ENCODE results near the gene CHN2. TPM values are rescaled to one million over a fixed set of nuclear protein-coding genes. Genes with fewer than 3 reads are reported as not detected.

The CHN2 gene
- polyA plus RNA-seq, 2 of the 4 experiments (the other 2 are of a cell fraction): 0.06 TPM; not detected in 1

DNA sequence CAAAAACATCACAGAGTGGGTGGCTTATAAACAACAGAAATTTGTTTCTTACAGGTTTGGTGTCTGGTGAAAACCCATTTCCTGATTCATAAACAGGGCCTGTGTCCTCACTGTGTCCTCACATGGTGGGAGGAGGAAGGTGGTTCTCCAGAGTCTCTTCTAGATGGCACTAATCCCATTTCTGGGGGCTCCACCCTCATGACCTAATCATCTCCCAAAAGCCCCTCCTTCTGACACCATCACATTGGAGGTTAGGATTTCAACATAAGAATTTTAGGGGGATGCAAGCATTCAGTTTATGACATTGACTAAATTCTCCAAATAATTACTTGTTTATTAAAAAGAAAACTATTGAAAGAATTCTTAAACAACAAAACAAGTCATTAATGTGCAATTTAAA, 116.0 kb downstream of the CHN2 start:
- Histone ChIP-seq H3K4me1 (no peaks in the 10 kb centered on the region), H3K4me3 (no peak overlapping the region), H3K4me2 (no peak overlapping the region), H3K9me3 (no peaks in the 10 kb centered on the region), H3K27ac (no peak overlapping the region)
- ATAC-seq (no peak), DNase-seq (ENCODE audit: low read depth in 1 of 2, low spot score in 1 of 2) (no peak), FAIRE-seq (no peak)
- ChIA-PET POLR2A (no interaction called here), CTCF (no interaction called here)
- no peak for TF ChIP-seq HES2 (IDR thresholded peaks at IDR 0.05)
- TF ChIP-seq, protein P1, sequence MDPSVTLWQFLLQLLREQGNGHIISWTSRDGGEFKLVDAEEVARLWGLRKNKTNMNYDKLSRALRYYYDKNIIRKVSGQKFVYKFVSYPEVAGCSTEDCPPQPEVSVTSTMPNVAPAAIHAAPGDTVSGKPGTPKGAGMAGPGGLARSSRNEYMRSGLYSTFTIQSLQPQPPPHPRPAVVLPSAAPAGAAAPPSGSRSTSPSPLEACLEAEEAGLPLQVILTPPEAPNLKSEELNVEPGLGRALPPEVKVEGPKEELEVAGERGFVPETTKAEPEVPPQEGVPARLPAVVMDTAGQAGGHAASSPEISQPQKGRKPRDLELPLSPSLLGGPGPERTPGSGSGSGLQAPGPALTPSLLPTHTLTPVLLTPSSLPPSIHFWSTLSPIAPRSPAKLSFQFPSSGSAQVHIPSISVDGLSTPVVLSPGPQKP (IDR thresholded peaks at IDR 0.05; ENCODE audit: low read depth, low read length): no peak
- TF ChIP-seq ZNF302 (CRISPR knock-in tag; IDR thresholded peaks at IDR 0.05): no peak
- no peak for TF ChIP-seq ZSCAN20 (CRISPR knock-in tag; IDR thresholded peaks at IDR 0.05)
- TF ChIP-seq GATA3 (IDR thresholded peaks at IDR 0.05; ENCODE audit: borderline replicate concordance): no peak
- no peak for TF ChIP-seq CHD2 (IDR thresholded peaks at IDR 0.05; ENCODE audit: low read length, partially characterized antibody)
- TF ChIP-seq, protein P2, sequence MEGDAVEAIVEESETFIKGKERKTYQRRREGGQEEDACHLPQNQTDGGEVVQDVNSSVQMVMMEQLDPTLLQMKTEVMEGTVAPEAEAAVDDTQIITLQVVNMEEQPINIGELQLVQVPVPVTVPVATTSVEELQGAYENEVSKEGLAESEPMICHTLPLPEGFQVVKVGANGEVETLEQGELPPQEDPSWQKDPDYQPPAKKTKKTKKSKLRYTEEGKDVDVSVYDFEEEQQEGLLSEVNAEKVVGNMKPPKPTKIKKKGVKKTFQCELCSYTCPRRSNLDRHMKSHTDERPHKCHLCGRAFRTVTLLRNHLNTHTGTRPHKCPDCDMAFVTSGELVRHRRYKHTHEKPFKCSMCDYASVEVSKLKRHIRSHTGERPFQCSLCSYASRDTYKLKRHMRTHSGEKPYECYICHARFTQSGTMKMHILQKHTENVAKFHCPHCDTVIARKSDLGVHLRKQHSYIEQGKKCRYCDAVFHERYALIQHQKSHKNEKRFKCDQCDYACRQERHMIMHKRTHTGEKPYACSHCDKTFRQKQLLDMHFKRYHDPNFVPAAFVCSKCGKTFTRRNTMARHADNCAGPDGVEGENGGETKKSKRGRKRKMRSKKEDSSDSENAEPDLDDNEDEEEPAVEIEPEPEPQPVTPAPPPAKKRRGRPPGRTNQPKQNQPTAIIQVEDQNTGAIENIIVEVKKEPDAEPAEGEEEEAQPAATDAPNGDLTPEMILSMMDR (IDR thresholded peaks at IDR 0.05): no peak
- no peak for TF ChIP-seq HMGXB4 (CRISPR knock-in tag; IDR thresholded peaks at IDR 0.05; ENCODE audit: borderline replicate concordance)

- no peaks in the 10 kb centered on the region for H3K9me3 ChIP-seq
- no peak overlapping the region for H3K4me2 ChIP-seq
- 37% methylated on average over 3 of the region's 3 CpGs for WGBS (ENCODE audit: missing lambda C conversion rate)
- no peak for ATAC-seq
- TF ChIP-seq HOXB5 (CRISPR knock-in tag; IDR thresholded peaks at IDR 0.05) (no peak), CHD4 (IDR thresholded peaks at IDR 0.05; ENCODE audit: borderline replicate concordance) (no peak), FOSB (CRISPR knock-in tag; IDR thresholded peaks at IDR 0.05) (no peak)
- TF ChIP-seq, protein P1 (IDR thresholded peaks at IDR 0.05; ENCODE audit: low read depth, low read length): no peak
- no peak for FAIRE-seq
- ChIA-PET POLR2A (no interaction called here), CTCF (no interaction called here)
- no peak overlapping the region for H3K27ac ChIP-seq
- DNase-seq (ENCODE audit: low read depth in 1 of 2, low spot score in 1 of 2): no peak
- H3K4me1 ChIP-seq: no peaks in the 10 kb centered on the region
- no peak overlapping the region for H3K4me3 ChIP-seq
Measured at GRCh38 chr7:29311314-29311713, 116.7 kb downstream of the CHN2 start.

DNA sequence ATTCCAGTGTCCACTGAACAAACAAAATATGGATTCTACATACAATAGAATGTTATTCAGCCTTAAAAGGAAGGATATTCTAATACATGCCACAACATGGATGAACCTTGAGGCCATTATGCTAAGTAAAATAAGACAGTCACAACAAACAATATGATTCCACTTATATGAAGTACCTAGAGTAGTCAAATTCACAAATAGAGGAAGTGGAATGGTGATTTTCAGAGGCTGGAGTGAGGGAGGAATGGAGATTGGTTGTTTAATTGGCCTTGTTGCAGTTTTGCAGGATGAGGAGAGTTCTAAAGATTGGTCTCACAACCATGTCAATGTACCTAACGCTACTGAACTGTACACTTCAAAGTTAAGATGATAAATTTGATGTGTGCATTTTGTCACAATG, 119.6 kb downstream of the CHN2 start:
- DNase-seq (ENCODE audit: low read depth in 1 of 2, low spot score in 1 of 2): no peak
- FAIRE-seq: no peak
- TF ChIP-seq EP300 (IDR thresholded peaks at IDR 0.05) (no peak), SREBF2 (IDR thresholded peaks at IDR 0.05) (no peak), MAFK (IDR thresholded peaks at IDR 0.05; ENCODE audit: partially characterized antibody) (no peak)
- CTCF ChIA-PET: no interaction called here
- Histone ChIP-seq H3K27ac (no peak overlapping the region), H3K4me3 (no peak overlapping the region), H3K9me3 (no peaks in the 10 kb centered on the region), H3K4me2 (no peak overlapping the region), H3K4me1 (no peaks in the 10 kb centered on the region)
- WGBS (ENCODE audit: missing lambda C conversion rate): 6% methylated on average over 1 of the region's 1 CpG
- POLR2A ChIA-PET: no interaction called here
- ATAC-seq: no peak

Measured in A549 (cell line).